B cell (primary cell): Measurements from ENCODE around the gene NPNT. TPM values are rescaled to one million over a fixed set of nuclear protein-coding genes. Genes with fewer than 3 reads are reported as not detected.

Source experiments
- ATAC-seq: fragments of 200-7000 bp; cut with Tn5 transposase; one replicate; pipeline ENCODE4 v1.10.0; 2021; ENCODE audit warnings: low read depth, mild to moderate bottlenecking, moderate number of reproducible peaks, moderate library complexity
- CTCF ChIA-PET: fragments of 350-600 bp; sonication (Branson Sonifier 250); formaldehyde crosslinking; loops from one replicate; lab custom pipeline; 2021; ENCODE audit warnings: antibody characterized with exemption, inconsistent platforms; lab: Charles Lee
- POLR2A ChIA-PET: fragments of 350-600 bp; sonication (Branson Sonifier 250); formaldehyde crosslinking; loops from one replicate; lab custom pipeline; 2021; ENCODE audit warnings: antibody characterized with exemption; lab: Charles Lee
- DNase-seq: peaks from one replicate; pipeline ENCODE4 v3.0.0; 2013
- H2AFZ ChIP-seq: 2 replicates; pipeline ENCODE4 v1.6.1; 2012; ENCODE audit warnings: mild to moderate bottlenecking, low read depth, low read length; ENCODE audit not compliant: insufficient read depth, poor library complexity, severe bottlenecking
- H3K27ac ChIP-seq, 2 donors: 1 replicate in 1 of 2; 2 replicates in 1 of 2; pipeline ENCODE4 v1.5.1; 2012 to 2013; ENCODE audit warnings: low read length in 2 of 2, mild to moderate bottlenecking in 2 of 2, moderate library complexity in 1 of 2
- H3K27me3 ChIP-seq, 4 experiments: fragments of 200-600 bp in 1 of 4; sonication (generic) in 1 of 4; replicated peaks in 1 of 4; 1 replicate in 2 of 4; 2 replicates in 2 of 4; pipeline versions ENCODE4 v1.6.1 to v1.7.0; 2013 to 2016; ENCODE audit warnings: low read length in 3 of 4, mild to moderate bottlenecking in 2 of 4, mixed read lengths in 1 of 4, moderate library complexity in 1 of 4; ENCODE audit not compliant: insufficient read depth in 4 of 4, control insufficient read depth in 3 of 4; ENCODE audit errors: control extremely low read depth in 1 of 4
- H3K36me3 ChIP-seq, 2 experiments: replicated peaks in 1 of 2; 1 replicate in 1 of 2; 2 replicates in 1 of 2; pipeline versions ENCODE4 v1.6.1 to v1.7.1; 2013; ENCODE audit warnings: low read length in 1 of 2; ENCODE audit not compliant: insufficient read depth in 2 of 2, control insufficient read depth in 1 of 2; ENCODE audit errors: control extremely low read depth in 1 of 2, extremely low read depth in 1 of 2
- H3K4me1 ChIP-seq, 2 donors: fragments of 200-600 bp in 1 of 2; sonication (generic) in 1 of 2; 1 replicate in 1 of 2; 2 replicates in 1 of 2; pipeline versions ENCODE4 v1.5.1 to v1.6.1; 2013 to 2017; ENCODE audit warnings: low read length in 2 of 2; ENCODE audit not compliant: control insufficient read depth in 2 of 2, insufficient read depth in 2 of 2
- H3K4me2 ChIP-seq: replicated peaks from 2 replicates; pipeline ENCODE3; 2012; ENCODE audit warnings: mild to moderate bottlenecking, low read depth, low read length; ENCODE audit not compliant: poor library complexity, severe bottlenecking
- H3K4me3 ChIP-seq, 5 experiments: fragments of 200-600 bp in 1 of 5; sonication (generic) in 1 of 5; 1 replicate in 3 of 5; 2 replicates in 2 of 5; pipeline versions ENCODE4 v1.5.1 to v1.7.0; 2011 to 2016; ENCODE audit warnings: low read length in 4 of 5, mild to moderate bottlenecking in 4 of 5, low read depth in 2 of 5, control low read depth in 1 of 5, moderate library complexity in 1 of 5; ENCODE audit not compliant: insufficient read depth in 1 of 5; ENCODE audit errors: control extremely low read depth in 1 of 5, extremely low read depth in 1 of 5
- H3K79me2 ChIP-seq: fragments of 200-600 bp; sonication (generic); one replicate; pipeline ENCODE4 v1.6.0; 2016; ENCODE audit warnings: low read length; ENCODE audit not compliant: control insufficient read depth, insufficient read depth
- H3K9ac ChIP-seq: fragments of 200-600 bp; sonication (generic); 2 replicates; pipeline ENCODE4 v1.6.1; 2017; ENCODE audit warnings: mild to moderate bottlenecking, low read length, moderate library complexity
- H3K9me3 ChIP-seq, 3 donors: one replicate each; pipeline versions ENCODE4 v1.6.1 to v1.7.1; 2013; ENCODE audit warnings: low read length in 2 of 3; ENCODE audit not compliant: control insufficient read depth in 2 of 3, insufficient read depth in 1 of 3; ENCODE audit errors: control extremely low read depth in 1 of 3
- H4K20me1 ChIP-seq: 2 replicates; pipeline ENCODE4 v1.6.0; 2012; ENCODE audit warnings: mild to moderate bottlenecking, low read length; ENCODE audit not compliant: insufficient read depth, control insufficient read depth, poor library complexity, severe bottlenecking
- H3K27ac Mint-ChIP-seq: one replicate; pipeline ENCODE4 v1.8.0; 2021; ENCODE audit warnings: mixed read lengths
- H3K27me3 Mint-ChIP-seq: one replicate; pipeline ENCODE4 v1.8.0; 2021; ENCODE audit warnings: mixed read lengths
- H3K4me1 Mint-ChIP-seq: one replicate; pipeline ENCODE4 v1.8.0; 2021; ENCODE audit warnings: mixed read lengths
- H3K4me3 Mint-ChIP-seq: one replicate; pipeline ENCODE4 v1.8.0; 2021; ENCODE audit warnings: mixed read lengths
- H3K9me3 Mint-ChIP-seq: one replicate; pipeline ENCODE4 v1.8.0; 2022; ENCODE audit warnings: mixed read lengths; ENCODE audit not compliant: insufficient read depth
- EZH2 ChIP-seq: IDR thresholded peaks from 2 replicates; pipeline ENCODE4 v1.6.1; 2012; ENCODE audit warnings: borderline replicate concordance, low read depth, mild to moderate bottlenecking, moderate library complexity, low read length; ENCODE audit not compliant: insufficient read depth, poor library complexity, severe bottlenecking
- WGBS: methylation state at CpG from one replicate; pipeline ENCODE4 v1.1.5; 2013; ENCODE audit warnings: missing lambda C conversion rate; ENCODE audit not compliant: insufficient coverage; 5-methylcytosine and 5-hydroxymethylcytosine counted together
- intact Hi-C: fragments of 100-400 bp; cut with micrococcal nuclease; formaldehyde crosslinking; loops from one replicate; pipeline ENCODE4 v1.10.0; 2022
- polyA plus RNA-seq: library from polyadenylated mRNA; depleted of rRNA; stranded (reverse); fragments of >200 nt; gene quantifications from 2 replicates; pipeline ENCODE4 v1.2.3, GENCODE V29; 2012
- total RNA-seq, 2 donors: library from RNA; stranded (reverse); fragments of 120-200 nt in 1 of 2; gene quantifications; 1 replicate in 1 of 2; 2 replicates in 1 of 2; pipeline versions ENCODE4 v1.2.3 to v1.2.4, GENCODE V29; 2013 to 2022
- TF ChIP-seq, protein P1 (sequence below): fragments of 200-600 bp; IDR thresholded peaks from one replicate; pipeline ENCODE4 v1.8.0; 2022; ENCODE audit warnings: antibody characterized with exemption, mild to moderate bottlenecking

Gene NPNT
- total and polyA plus RNA-seq, 2 donors (not counting 1 experiment from before 2014, with no cell fraction given), result not detected

DNA sequence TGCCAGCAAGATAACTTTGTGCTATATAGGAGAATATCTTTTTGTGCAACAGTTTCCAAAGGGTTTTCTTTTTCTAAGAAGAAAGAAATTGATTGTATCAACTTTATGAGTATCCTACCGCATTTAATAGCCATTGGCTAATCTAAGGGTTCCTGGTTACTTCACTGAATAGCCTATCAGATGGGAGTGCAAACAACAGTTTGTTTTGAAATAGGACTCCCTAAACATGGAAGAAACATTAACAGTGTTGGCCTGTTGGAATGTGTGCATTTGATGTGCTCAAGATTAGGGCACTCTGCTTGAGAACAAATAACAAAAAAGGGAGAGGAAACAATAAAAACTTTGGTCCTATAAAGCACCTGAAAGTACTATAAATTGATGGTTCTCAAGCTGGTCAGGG is 29.1 kb downstream of the NPNT start:
- WGBS, result no CpG with 5 or more reads among the region's 1 CpG
- ATAC-seq (no peak), DNase-seq (no peak)
- Mint-ChIP-seq H3K4me1 (no peaks in the 10 kb centered on the region), H3K27ac (no peak overlapping the region), H3K9me3 (no peaks in the 10 kb centered on the region), H3K27me3 (peaks cover 7% of the 10 kb centered on the region), H3K4me3 (no peak overlapping the region)
- no peaks in the 10 kb centered on the region for H3K36me3 ChIP-seq
- H3K4me2 ChIP-seq, result no peak overlapping the region
- TF ChIP-seq, protein P1, sequence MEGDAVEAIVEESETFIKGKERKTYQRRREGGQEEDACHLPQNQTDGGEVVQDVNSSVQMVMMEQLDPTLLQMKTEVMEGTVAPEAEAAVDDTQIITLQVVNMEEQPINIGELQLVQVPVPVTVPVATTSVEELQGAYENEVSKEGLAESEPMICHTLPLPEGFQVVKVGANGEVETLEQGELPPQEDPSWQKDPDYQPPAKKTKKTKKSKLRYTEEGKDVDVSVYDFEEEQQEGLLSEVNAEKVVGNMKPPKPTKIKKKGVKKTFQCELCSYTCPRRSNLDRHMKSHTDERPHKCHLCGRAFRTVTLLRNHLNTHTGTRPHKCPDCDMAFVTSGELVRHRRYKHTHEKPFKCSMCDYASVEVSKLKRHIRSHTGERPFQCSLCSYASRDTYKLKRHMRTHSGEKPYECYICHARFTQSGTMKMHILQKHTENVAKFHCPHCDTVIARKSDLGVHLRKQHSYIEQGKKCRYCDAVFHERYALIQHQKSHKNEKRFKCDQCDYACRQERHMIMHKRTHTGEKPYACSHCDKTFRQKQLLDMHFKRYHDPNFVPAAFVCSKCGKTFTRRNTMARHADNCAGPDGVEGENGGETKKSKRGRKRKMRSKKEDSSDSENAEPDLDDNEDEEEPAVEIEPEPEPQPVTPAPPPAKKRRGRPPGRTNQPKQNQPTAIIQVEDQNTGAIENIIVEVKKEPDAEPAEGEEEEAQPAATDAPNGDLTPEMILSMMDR, result no peak
- no peak for TF ChIP-seq EZH2
- H2AFZ ChIP-seq, result no peak overlapping the region
- no peak overlapping the region for H3K4me3 ChIP-seq
- no peaks in the 10 kb centered on the region for H3K9me3 ChIP-seq
- H3K4me1 ChIP-seq, result no peaks in the 10 kb centered on the region
- no peak overlapping the region for H3K27ac ChIP-seq
- intact Hi-C loops, result no loop called here
- ChIA-PET CTCF (no interaction called here), POLR2A (no interaction called here)
- no peaks in the 10 kb centered on the region for H3K79me2 ChIP-seq
- no peak overlapping the region for H3K9ac ChIP-seq
- no peaks in the 10 kb centered on the region for H4K20me1 ChIP-seq
- H3K27me3 ChIP-seq, result no peaks in the 10 kb centered on the region

DNA sequence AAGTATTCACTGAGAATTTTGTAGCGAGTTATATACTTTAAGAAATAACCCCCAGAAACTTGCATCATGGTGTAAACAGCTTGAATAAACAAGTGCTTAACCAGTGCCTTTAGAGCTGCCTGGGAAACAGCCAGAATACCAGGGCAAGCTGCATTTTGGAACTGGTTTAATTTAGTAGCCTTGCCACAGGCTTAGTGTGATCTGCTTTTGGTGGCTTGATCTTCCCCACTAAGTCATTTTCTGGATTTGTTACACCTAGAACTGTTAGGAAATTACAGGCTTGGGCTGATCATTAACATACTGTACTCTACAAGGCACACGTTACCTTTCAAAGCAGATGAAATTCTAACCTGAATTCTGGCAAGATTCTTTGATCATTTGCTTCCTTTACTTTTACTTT is 35.4 kb downstream of the NPNT start:
- H3K4me3 Mint-ChIP-seq, result no peak overlapping the region
- Histone ChIP-seq H3K9me3 (no peaks in the 10 kb centered on the region), H3K79me2 (no peaks in the 10 kb centered on the region), H3K9ac (no peak overlapping the region), H3K4me3 (no peak overlapping the region), H3K27me3 (no peaks in the 10 kb centered on the region), H2AFZ (no peak overlapping the region), H3K36me3 (no peaks in the 10 kb centered on the region), H3K27ac (no peak overlapping the region), H4K20me1 (no peaks in the 10 kb centered on the region), H3K4me2 (no peak overlapping the region), H3K4me1 (no peaks in the 10 kb centered on the region)
- H3K9me3 Mint-ChIP-seq, result no peaks in the 10 kb centered on the region
- no peak for DNase-seq
- WGBS, result 80% methylated on average over 1 of the region's 2 CpGs
- ChIA-PET POLR2A (no interaction called here), CTCF (no interaction called here)
- peaks cover 3% of the 10 kb centered on the region for H3K27me3 Mint-ChIP-seq
- ATAC-seq, result no peak
- H3K4me1 Mint-ChIP-seq, result no peaks in the 10 kb centered on the region
- TF ChIP-seq EZH2, result no peak
- TF ChIP-seq, protein P1, result no peak
- no peak overlapping the region for H3K27ac Mint-ChIP-seq
- intact Hi-C loops, result no loop called here
